ENCODE measurements around the gene PTPRM.

DNA sequence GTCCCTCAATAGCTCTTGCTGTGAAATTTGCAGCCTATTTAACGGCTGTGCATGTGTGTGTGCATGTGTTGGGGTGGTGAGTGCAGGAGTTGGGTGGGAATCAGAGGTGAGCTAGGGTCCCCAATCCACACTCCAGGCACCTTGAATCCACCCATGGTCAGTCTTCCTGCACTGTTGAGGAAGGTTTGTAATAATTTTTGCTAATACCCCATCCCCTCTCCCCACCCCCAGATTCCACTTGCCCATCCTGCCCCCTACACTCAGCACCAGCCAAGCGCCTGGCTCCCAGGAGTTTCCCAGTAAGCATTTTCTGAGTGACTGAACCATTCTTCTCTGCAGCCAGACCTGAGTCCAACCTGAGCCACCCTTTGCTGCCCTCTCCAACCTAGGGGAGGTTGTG is 833.7 kb downstream of the PTPRM start:
- TF ChIP-seq, protein P1, sequence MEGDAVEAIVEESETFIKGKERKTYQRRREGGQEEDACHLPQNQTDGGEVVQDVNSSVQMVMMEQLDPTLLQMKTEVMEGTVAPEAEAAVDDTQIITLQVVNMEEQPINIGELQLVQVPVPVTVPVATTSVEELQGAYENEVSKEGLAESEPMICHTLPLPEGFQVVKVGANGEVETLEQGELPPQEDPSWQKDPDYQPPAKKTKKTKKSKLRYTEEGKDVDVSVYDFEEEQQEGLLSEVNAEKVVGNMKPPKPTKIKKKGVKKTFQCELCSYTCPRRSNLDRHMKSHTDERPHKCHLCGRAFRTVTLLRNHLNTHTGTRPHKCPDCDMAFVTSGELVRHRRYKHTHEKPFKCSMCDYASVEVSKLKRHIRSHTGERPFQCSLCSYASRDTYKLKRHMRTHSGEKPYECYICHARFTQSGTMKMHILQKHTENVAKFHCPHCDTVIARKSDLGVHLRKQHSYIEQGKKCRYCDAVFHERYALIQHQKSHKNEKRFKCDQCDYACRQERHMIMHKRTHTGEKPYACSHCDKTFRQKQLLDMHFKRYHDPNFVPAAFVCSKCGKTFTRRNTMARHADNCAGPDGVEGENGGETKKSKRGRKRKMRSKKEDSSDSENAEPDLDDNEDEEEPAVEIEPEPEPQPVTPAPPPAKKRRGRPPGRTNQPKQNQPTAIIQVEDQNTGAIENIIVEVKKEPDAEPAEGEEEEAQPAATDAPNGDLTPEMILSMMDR (IDR thresholded peaks at IDR 0.05), result no peak
- no peak for TF ChIP-seq POLR2AphosphoS5 (IDR thresholded peaks at IDR 0.05)
- TF ChIP-seq POLR2A (IDR thresholded peaks at IDR 0.05), result no peak
